Measurements from ENCODE around the gene AUTS2.

GRCh38 chr7:70619659-70620058 is 1021.4 kb downstream of the AUTS2 start:
- TF ChIP-seq CTCF (IDR thresholded peaks at IDR 0.05) (no peak), POLR2A (IDR thresholded peaks at IDR 0.05) (no peak), POLR2AphosphoS5 (IDR thresholded peaks at IDR 0.05) (no peak)

Data from breast epithelium (tissue), 3 donors.